Heart right ventricle (tissue), 16 donors: ENCODE results near the gene LRP6. TPM values are rescaled to one million over a fixed set of nuclear protein-coding genes. Genes with fewer than 3 reads are reported as not detected.
"Not testable (repeated sequence)": the region's sequence is repeated elsewhere in the genome, so short reads cannot be mapped to it uniquely, and the experiment has no call there.

Source experiments
- ATAC-seq, 8 donors: fragments of 200-7000 bp; cut with Tn5 transposase; one replicate each; pipeline ENCODE4 v1.9.1; 2020; ENCODE audit warnings: mild to moderate bottlenecking in 8 of 8, moderate library complexity in 8 of 8, moderate number of reproducible peaks in 1 of 8
- DNase-seq, 2 donors: peaks; one replicate each; pipeline ENCODE4 v3.0.0-alpha.2; 2020
- H3K27ac ChIP-seq, 10 donors: fragments of 200-600 bp; sonication (generic) in 2 of 10; one replicate each; pipeline versions ENCODE4 v1.5.0 to v1.8.0; 2020 to 2022; ENCODE audit warnings: mild to moderate bottlenecking in 3 of 10
- H3K27me3 ChIP-seq, 7 donors: fragments of 200-600 bp; one replicate each; pipeline ENCODE4 v1.8.0; 2021 to 2022; ENCODE audit warnings: mild to moderate bottlenecking in 2 of 7
- H3K36me3 ChIP-seq, 9 donors: fragments of 200-600 bp; sonication (generic) in 1 of 9; one replicate each; pipeline versions ENCODE4 v1.5.0 to v1.8.0; 2020 to 2022; ENCODE audit warnings: mild to moderate bottlenecking in 2 of 9
- H3K4me1 ChIP-seq, 9 donors: fragments of 200-600 bp; sonication (generic) in 1 of 9; one replicate each; pipeline versions ENCODE4 v1.5.0 to v1.8.0; 2020 to 2022; ENCODE audit warnings: mild to moderate bottlenecking in 4 of 9
- H3K4me3 ChIP-seq, 10 donors: fragments of 200-600 bp; sonication (generic) in 2 of 10; one replicate each; pipeline versions ENCODE4 v1.5.0 to v1.8.0; 2020 to 2022; ENCODE audit warnings: mild to moderate bottlenecking in 7 of 10, moderate library complexity in 2 of 10
- H3K9me3 ChIP-seq, 11 donors: fragments of 200-600 bp in 10 of 11; sonication (generic) in 2 of 11; one replicate each; pipeline versions ENCODE4 v1.5.0 to v1.8.0; 2013 to 2022; ENCODE audit warnings: mild to moderate bottlenecking in 2 of 11, control low read depth in 1 of 11, moderate library complexity in 1 of 11
- CTCF ChIP-seq, 9 donors: fragments of 200-600 bp; sonication (generic) in 2 of 9; IDR thresholded peaks; one replicate each; pipeline versions ENCODE4 v1.5.0 to v1.8.0; 2021 to 2022; ENCODE audit warnings: antibody characterized with exemption in 9 of 9, mild to moderate bottlenecking in 5 of 9, moderate library complexity in 1 of 9
- WGBS, 2 donors: extraction: QIAGEN DNeasy Blood & Tissue Kit; methylation state at CpG; one replicate each; pipeline ENCODE4 v1.1.7; 2013; ENCODE audit warnings: inconsistent platforms in 1 of 2; 5-methylcytosine and 5-hydroxymethylcytosine counted together
- intact Hi-C, 10 donors: fragments of 100-400 bp; cut with DNase I; formaldehyde crosslinking; loops; one replicate each; pipeline versions ENCODE4 v1.11.1 to v1.14.2; 2022
- polyA plus RNA-seq, 2 donors: library from polyadenylated mRNA; stranded (reverse); fragments of 200-250 nt; gene quantifications; one replicate each; pipeline ENCODE4 v1.2.3, GENCODE V29; 2013
- total RNA-seq, 10 donors: library from RNA; stranded (reverse); fragmentation: NEBNext Ultra II Directional in 3 of 10; extraction: Animal tissue kit (Norgen Biotek cat#: 25700) in 3 of 10; gene quantifications; one replicate each; pipeline versions ENCODE4 v1.2.1 to v1.2.4, GENCODE V29; 2021 to 2023
- donor health status: Arrhythmogenic right ventricular cardiomyopathy.
- donor health status: ischemic (EF 13 %, LVEDD 7.1; RV severe dilation, severe dysfunction).
- donor health status: healthy with polysubstance abuse.
- donor health status: DM: no; HTN: yes; CAD: no.
- donor health status: DM: no; HTN: no; CAD: no.
- donor health status: ischemic (EF 25% LVEDD 6.9; RV normal size, moderate dysfunction).
- donor health status: ischemic (EF 25% LVEDD 5.7; RV mildly dilated, moderate dysfunction).
- donor health status: healthy.
- donor health status: DM: yes; HTN: yes; CAD: no.
- donor health status: Ischemic cardiomyopathy.
- donor health status: ischemic (EF 35%, LVEDD 5.7; RV mildly dilated, moderate dysfunction).
- donor health status: nonischemic (EF 11% LVEDD 7.7; RV severe dilation, severe dysfunction).
- donor health status: DM: yes; HTN: yes; CAD: no.
- donor health status: PGD.
- donor health status: ischemic (EF 29% LVEDD 5.4; RV normal size, mild dysfunction).
- donor health status: nonischemic (EF 23%, LVEDD 6.1; RV moderate dilation, normal function).

LRP6 gene
- total and polyA plus RNA-seq, 12 donors: 3.1 to 31.1 (median 24.8) TPM

- intact Hi-C loops: no loop called here
Measured at GRCh38 chr12:12153596-12153995, 113.2 kb downstream of the LRP6 start.

GRCh38 chr12:12147111-12147510, 119.7 kb downstream of the LRP6 start:
- no peaks in the 10 kb centered on the region for H3K27me3 ChIP-seq
- WGBS, 2 donors: 94 to 95% methylated on average over 6 of the region's 6 CpGs
- H3K4me1 ChIP-seq: no peaks in the 10 kb centered on the region
- peaks cover 0 to 88% (median 11%) of the 10 kb centered on the region in 9 donors for H3K36me3 ChIP-seq
- no peak overlapping the region for H3K27ac ChIP-seq
- DNase-seq (no peak), ATAC-seq (no peak)
- H3K4me3 ChIP-seq: no peak overlapping the region
- H3K9me3 ChIP-seq: no peaks in the 10 kb centered on the region
- intact Hi-C loops: no loop called here
- no peak for TF ChIP-seq CTCF (IDR thresholded peaks at IDR 0.05)

More at GRCh38 chr12:12153596-12153995, 113.2 kb downstream of the LRP6 start:
- no peak for TF ChIP-seq CTCF (IDR thresholded peaks at IDR 0.05)
- peaks cover 0 to 10% (median 0%) of the 10 kb centered on the region in 9 donors for H3K4me1 ChIP-seq
- WGBS, 2 donors: 85 to 88% methylated on average over 3 of the region's 3 CpGs
- H3K27ac ChIP-seq: no peak overlapping the region
- ATAC-seq (no peak), DNase-seq (no peak)
- H3K4me3 ChIP-seq: no peak overlapping the region
- H3K9me3 ChIP-seq: no peaks in the 10 kb centered on the region
- no peaks in the 10 kb centered on the region for H3K27me3 ChIP-seq
- peaks cover 0 to 63% (median 10%) of the 10 kb centered on the region in 9 donors for H3K36me3 ChIP-seq

GRCh38 chr12:12144531-12144930, 122.3 kb downstream of the LRP6 start:
- H3K27me3 ChIP-seq, H3K9me3 ChIP-seq, H3K4me1 ChIP-seq, intact Hi-C loops, ATAC-seq, DNase-seq, H3K4me3 ChIP-seq, H3K27ac ChIP-seq: not testable (repeated sequence)
- H3K36me3 ChIP-seq: peaks cover 0 to 85% (median 11%) of the 10 kb centered on the region in 9 donors
- WGBS, 2 donors: 47 to 97% methylated on average over 1 of the region's 1 CpG

GRCh38 chr12:12141000-12141399, 125.8 kb downstream of the LRP6 start:
- no peaks in the 10 kb centered on the region for H3K27me3 ChIP-seq
- DNase-seq: no peak
- H3K9me3 ChIP-seq: no peaks in the 10 kb centered on the region
- ATAC-seq: no peak
- H3K36me3 ChIP-seq: peaks cover 0 to 82% (median 0%) of the 10 kb centered on the region in 9 donors
- intact Hi-C loops: no loop called here
- TF ChIP-seq CTCF (IDR thresholded peaks at IDR 0.05): no peak
- no peak overlapping the region for H3K27ac ChIP-seq
- no peaks in the 10 kb centered on the region for H3K4me1 ChIP-seq
- no peak overlapping the region for H3K4me3 ChIP-seq

GRCh38 chr12:12138203-12139154, 128.4 kb downstream of the LRP6 start:
- intact Hi-C loops: no loop called here
- Histone ChIP-seq H3K27ac (no peak overlapping the region), H3K4me3 (no peak overlapping the region), H3K4me1 (no peaks in the 10 kb centered on the region), H3K9me3 (no peaks in the 10 kb centered on the region), H3K36me3 (peaks cover 0 to 80% (median 0%) of the 10 kb centered on the region in 9 donors), H3K27me3 (no peaks in the 10 kb centered on the region)
- ATAC-seq (no peak), DNase-seq (no peak)
- WGBS, 2 donors: 95 to 98% methylated on average over 3 of the region's 3 CpGs
- no peak for TF ChIP-seq CTCF (IDR thresholded peaks at IDR 0.05)
